ENCODE measurements around the gene ADAP1. TPM values are rescaled to one million over a fixed set of nuclear protein-coding genes. Genes with fewer than 3 reads are reported as not detected.

ADAP1 gene
- total and polyA plus RNA-seq, 2 of the 13 experiments (the other 11 are each of a cell fraction or from before 2014, with no cell fraction given) = 10.5 to 24.6 TPM

DNA sequence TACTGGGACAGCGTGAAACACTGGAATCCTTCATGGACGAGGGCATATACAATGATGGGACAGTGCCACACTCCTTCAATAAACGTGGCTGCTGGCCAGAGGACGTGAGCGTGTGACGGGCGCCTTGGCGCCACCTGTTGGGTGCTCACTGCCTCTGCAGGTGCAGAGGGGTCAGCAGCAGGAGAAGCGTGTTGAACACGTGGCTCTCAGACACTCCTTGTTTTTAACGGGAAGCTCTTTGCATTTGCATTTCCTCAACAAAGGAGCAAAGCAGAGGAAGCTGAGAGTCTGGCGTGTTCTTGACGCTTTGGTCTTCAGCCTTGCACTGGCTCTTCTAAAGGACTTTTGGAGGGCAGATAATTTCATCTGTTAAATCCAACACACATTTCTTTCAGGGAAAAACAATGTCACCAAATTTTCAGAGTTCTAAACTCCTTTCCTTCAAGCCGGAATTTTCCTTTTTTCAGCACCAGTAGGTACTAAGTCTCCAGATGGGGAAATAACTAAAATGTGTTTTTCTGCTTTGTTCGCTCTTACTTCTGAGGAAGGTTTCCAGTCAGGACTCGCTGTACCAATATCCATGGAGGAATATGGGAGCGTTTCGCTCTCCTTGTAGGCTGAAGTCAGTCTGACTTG is 81.0 kb downstream of the ADAP1 start (continued):
- peak; percentile 88; the same call in 1 of the 2 replicates for TF ChIP-seq KDM5B (CRISPR knock-in tag; IDR thresholded peaks at IDR 0.05; ENCODE audit: borderline replicate concordance)
- TF ChIP-seq, protein P1, sequence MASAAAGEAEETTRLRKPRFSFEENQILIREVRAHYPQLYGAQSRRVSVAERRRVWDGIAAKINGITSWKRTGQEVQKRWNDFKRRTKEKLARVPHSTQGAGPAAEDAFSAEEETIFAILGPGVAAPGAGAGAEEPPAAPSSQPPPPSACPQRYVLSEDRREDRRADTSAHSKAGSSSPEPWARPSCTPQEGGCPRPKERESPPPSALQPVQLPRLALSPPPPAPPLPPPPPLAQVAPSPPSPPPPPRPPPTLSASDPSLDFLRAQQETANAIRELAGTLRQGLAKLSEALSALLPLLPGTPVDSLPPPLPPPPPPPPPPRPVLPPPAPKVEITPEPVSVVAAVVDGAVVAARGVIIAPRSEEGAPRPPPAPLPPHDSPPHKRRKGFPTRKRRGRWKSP (CRISPR knock-in tag; IDR thresholded peaks at IDR 0.05) = peak; percentile 94
- peak; percentile 74; the same call in 1 of the 2 replicates for TF ChIP-seq YEATS2 (CRISPR knock-in tag; IDR thresholded peaks at IDR 0.05; ENCODE audit: borderline replicate concordance)
- TF ChIP-seq, protein P2, sequence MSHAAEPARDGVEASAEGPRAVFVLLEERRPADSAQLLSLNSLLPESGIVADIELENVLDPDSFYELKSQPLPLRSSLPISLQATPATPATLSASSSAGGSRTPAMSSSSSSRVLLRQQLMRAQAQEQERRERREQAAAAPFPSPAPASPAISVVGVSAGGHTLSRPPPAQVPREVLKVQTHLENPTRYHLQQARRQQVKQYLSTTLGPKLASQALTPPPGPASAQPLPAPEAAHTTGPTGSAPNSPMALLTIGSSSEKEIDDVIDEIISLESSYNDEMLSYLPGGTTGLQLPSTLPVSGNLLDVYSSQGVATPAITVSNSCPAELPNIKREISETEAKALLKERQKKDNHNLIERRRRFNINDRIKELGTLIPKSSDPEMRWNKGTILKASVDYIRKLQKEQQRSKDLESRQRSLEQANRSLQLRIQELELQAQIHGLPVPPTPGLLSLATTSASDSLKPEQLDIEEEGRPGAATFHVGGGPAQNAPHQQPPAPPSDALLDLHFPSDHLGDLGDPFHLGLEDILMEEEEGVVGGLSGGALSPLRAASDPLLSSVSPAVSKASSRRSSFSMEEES (CRISPR knock-in tag; IDR thresholded peaks at IDR 0.05) = peak; percentile 92
- TF ChIP-seq JUNB (CRISPR knock-in tag; IDR thresholded peaks at IDR 0.05; ENCODE audit: borderline replicate concordance) = no peak
- TF ChIP-seq, protein P3, sequence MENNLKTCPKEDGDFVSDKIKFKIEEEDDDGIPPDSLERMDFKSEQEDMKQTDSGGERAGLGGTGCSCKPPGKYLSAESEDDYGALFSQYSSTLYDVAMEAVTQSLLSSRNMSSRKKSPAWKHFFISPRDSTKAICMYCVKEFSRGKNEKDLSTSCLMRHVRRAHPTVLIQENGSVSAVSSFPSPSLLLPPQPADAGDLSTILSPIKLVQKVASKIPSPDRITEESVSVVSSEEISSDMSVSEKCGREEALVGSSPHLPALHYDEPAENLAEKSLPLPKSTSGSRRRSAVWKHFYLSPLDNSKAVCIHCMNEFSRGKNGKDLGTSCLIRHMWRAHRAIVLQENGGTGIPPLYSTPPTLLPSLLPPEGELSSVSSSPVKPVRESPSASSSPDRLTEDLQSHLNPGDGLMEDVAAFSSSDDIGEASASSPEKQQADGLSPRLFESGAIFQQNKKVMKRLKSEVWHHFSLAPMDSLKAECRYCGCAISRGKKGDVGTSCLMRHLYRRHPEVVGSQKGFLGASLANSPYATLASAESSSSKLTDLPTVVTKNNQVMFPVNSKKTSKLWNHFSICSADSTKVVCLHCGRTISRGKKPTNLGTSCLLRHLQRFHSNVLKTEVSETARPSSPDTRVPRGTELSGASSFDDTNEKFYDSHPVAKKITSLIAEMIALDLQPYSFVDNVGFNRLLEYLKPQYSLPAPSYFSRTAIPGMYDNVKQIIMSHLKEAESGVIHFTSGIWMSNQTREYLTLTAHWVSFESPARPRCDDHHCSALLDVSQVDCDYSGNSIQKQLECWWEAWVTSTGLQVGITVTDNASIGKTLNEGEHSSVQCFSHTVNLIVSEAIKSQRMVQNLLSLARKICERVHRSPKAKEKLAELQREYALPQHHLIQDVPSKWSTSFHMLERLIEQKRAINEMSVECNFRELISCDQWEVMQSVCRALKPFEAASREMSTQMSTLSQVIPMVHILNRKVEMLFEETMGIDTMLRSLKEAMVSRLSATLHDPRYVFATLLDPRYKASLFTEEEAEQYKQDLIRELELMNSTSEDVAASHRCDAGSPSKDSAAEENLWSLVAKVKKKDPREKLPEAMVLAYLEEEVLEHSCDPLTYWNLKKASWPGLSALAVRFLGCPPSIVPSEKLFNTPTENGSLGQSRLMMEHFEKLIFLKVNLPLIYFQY (CRISPR knock-in tag; IDR thresholded peaks at IDR 0.05; ENCODE audit: borderline replicate concordance) = peak; percentile 80; the same call in 1 of the 2 replicates
- no peak for TF ChIP-seq POLR2AphosphoS5 (IDR thresholded peaks at IDR 0.05; ENCODE audit: low read depth, low read length)
- no peak for TF ChIP-seq MED8 (CRISPR knock-in tag; IDR thresholded peaks at IDR 0.05; ENCODE audit: insufficient replicate concordance)
- peak; percentile 36; the same call in 1 of the 2 replicates for TF ChIP-seq FOXK2 (IDR thresholded peaks at IDR 0.05)
- TF ChIP-seq ZNF564 (CRISPR knock-in tag; IDR thresholded peaks at IDR 0.05) = peak; percentile 40; the same call in 1 of the 2 replicates
- TF ChIP-seq KDM5A (IDR thresholded peaks at IDR 0.05; ENCODE audit: borderline replicate concordance, low read length) = no peak
- peak; percentile 62 for TF ChIP-seq ISL2 (CRISPR knock-in tag; IDR thresholded peaks at IDR 0.05)
- TF ChIP-seq, protein P4, sequence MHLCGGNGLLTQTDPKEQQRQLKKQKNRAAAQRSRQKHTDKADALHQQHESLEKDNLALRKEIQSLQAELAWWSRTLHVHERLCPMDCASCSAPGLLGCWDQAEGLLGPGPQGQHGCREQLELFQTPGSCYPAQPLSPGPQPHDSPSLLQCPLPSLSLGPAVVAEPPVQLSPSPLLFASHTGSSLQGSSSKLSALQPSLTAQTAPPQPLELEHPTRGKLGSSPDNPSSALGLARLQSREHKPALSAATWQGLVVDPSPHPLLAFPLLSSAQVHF (CRISPR knock-in tag; IDR thresholded peaks at IDR 0.05) = 0 out of 2 replicates have a peak, but pooled peaks have one; percentile 39
- no peak for TF ChIP-seq AGO1 (IDR thresholded peaks at IDR 0.05; ENCODE audit: low read depth, low read length, poor library complexity, severe bottlenecking)
- TF ChIP-seq, protein P5, sequence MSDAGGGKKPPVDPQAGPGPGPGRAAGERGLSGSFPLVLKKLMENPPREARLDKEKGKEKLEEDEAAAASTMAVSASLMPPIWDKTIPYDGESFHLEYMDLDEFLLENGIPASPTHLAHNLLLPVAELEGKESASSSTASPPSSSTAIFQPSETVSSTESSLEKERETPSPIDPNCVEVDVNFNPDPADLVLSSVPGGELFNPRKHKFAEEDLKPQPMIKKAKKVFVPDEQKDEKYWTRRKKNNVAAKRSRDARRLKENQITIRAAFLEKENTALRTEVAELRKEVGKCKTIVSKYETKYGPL (CRISPR knock-in tag; IDR thresholded peaks at IDR 0.05) = peak; percentile 41; the same call in 1 of the 2 replicates
- TF ChIP-seq, protein P6, sequence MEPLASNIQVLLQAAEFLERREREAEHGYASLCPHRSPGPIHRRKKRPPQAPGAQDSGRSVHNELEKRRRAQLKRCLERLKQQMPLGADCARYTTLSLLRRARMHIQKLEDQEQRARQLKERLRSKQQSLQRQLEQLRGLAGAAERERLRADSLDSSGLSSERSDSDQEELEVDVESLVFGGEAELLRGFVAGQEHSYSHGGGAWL (CRISPR knock-in tag; IDR thresholded peaks at IDR 0.05) = peak; percentile 96
- TF ChIP-seq, protein P7, sequence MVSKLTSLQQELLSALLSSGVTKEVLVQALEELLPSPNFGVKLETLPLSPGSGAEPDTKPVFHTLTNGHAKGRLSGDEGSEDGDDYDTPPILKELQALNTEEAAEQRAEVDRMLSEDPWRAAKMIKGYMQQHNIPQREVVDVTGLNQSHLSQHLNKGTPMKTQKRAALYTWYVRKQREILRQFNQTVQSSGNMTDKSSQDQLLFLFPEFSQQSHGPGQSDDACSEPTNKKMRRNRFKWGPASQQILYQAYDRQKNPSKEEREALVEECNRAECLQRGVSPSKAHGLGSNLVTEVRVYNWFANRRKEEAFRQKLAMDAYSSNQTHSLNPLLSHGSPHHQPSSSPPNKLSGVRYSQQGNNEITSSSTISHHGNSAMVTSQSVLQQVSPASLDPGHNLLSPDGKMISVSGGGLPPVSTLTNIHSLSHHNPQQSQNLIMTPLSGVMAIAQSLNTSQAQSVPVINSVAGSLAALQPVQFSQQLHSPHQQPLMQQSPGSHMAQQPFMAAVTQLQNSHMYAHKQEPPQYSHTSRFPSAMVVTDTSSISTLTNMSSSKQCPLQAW (CRISPR knock-in tag; IDR thresholded peaks at IDR 0.05) = peak; percentile 97
- peak; percentile 54; the same call in 1 of the 2 replicates for TF ChIP-seq ESRRA (CRISPR knock-in tag; IDR thresholded peaks at IDR 0.05; ENCODE audit: low read depth)
- peak; percentile 84 for TF ChIP-seq ZMAT3 (CRISPR knock-in tag; conservative IDR thresholded peaks at IDR 0.05)
